Adrenal gland (tissue), 5 donors: ENCODE results near the gene THTPA.

Experiments used
- CTCF ChIP-seq, 6 experiments: fragments of 450-650 bp in 4 of 6; fragments of 200-600 bp in 2 of 6; sonication (generic) in 1 of 6; IDR thresholded peaks; 1 replicate in 5 of 6; 2 replicates in 1 of 6; pipeline versions ENCODE4 v1.5.1 to v1.8.0; 2016 to 2021; ENCODE audit warnings: antibody characterized with exemption in 6 of 6, mild to moderate bottlenecking in 2 of 6, moderate library complexity in 1 of 6
- POLR2A ChIP-seq, 2 donors: fragments of 450-650 bp; IDR thresholded peaks; one replicate each; pipeline ENCODE4 v1.6.1; 2017; ENCODE audit warnings: antibody characterized with exemption in 2 of 2, mild to moderate bottlenecking in 2 of 2, moderate library complexity in 1 of 2
- donor health status: DM: no; HTN: no; CAD: no.

DNA sequence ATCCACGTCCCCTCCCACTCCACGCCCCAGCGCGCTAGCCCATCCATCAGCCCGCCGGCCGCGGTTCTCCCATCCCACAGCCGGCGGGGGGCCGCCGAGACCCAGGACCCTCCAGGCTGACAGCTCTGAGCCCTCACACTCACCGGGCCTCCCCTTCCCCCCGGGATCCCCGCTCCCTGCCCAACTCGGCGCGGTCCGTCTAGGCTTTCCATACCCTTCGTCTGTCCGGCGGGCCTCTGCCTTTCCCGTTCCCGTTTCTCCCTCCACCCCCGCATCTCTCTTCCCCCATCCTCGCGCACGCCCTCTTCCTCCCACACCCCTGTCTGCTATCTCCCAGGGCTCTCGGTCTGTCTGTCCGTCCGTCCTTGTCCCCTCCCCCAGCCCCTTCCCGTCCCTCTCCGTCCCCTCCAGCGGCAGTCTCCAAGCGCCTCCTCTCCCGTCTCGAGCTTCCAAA, 5.2 kb upstream of the THTPA start:
- no peak for TF ChIP-seq POLR2A (IDR thresholded peaks at IDR 0.05)
- no peak for TF ChIP-seq CTCF (IDR thresholded peaks at IDR 0.05)
